Stimulated activated CD8-positive, alpha-beta memory T cell treated with anti-CD3 and anti-CD28 coated beads, Interleukin-15, amount 100 ng/mL, for 48 hours (primary cell): ENCODE results near the gene FNDC11.

Experiments used
- DNase-seq, 2 donors: peaks; one replicate each; pipeline ENCODE4 v3.0.0-alpha.2; 2020; ENCODE audit warnings: low read depth in 2 of 2

Gene FNDC11

DNA sequence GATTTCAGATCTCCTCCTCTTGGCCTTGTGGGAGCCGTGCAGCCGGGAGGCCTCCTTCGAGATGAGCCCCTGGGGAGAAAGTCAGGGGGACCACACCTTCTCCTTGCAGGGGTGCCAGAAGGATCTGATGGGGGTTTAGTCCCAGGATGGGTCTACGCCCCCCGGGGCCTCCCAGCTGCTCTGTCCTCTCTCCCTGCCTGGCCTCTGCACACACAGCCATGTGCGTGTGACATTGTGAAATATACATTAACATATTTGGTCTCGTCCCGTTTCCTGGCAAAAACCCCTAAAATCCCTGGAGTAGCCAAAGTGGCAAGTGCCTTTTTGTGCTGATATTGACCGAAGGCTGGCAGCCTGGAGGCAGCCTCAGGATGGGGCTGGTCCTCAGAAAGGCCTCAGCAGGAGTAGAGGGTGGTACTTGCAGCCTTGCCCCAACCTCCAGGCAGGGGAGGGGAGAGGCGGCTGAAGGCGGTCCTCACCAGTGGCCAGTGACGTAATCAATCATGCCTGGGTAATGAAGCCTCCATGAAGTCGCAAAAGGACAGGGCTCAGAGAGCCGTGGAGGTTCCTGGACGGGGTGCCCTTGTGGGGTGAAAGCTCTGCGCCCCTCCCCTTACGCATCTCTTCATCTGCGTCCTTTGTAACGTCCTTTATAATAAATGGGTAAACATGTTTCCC is 25.2 kb downstream of the FNDC11 start:
- no peak for DNase-seq

DNA sequence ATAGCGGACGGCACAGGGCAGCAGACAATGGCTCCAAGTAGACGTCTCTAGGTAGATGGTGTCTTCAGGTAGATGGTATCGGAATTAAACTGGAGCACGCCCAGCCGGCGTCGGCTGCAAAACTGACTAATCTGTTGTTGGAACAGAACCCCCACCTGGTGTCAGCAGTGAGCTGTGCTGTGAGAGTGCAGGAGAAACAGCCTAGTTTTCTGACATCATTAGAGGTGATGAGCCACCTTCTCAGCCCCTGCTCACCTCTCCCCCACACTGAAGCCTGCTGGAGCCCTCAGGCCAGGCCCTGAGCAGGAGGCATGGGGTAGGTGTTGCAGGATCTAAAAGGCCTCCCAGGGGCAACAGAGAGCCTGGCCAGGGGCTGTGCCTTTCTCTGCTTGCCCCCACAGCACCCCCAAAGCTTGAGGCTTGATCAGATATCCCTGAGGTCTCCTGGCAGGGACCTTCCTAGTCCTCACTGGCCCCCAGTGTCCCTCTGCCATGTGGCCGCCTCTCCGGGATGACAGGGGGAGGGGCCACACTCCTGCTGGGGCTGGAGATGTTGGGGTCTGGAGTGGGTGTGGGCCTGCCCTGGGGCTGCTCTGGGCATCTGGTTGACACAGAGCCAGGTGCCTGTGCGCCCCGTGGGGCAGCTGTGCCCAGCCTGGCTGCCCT is 27.0 kb downstream of the FNDC11 start:
- peak in 1 of 2 donors; percentile 57 for DNase-seq

DNA sequence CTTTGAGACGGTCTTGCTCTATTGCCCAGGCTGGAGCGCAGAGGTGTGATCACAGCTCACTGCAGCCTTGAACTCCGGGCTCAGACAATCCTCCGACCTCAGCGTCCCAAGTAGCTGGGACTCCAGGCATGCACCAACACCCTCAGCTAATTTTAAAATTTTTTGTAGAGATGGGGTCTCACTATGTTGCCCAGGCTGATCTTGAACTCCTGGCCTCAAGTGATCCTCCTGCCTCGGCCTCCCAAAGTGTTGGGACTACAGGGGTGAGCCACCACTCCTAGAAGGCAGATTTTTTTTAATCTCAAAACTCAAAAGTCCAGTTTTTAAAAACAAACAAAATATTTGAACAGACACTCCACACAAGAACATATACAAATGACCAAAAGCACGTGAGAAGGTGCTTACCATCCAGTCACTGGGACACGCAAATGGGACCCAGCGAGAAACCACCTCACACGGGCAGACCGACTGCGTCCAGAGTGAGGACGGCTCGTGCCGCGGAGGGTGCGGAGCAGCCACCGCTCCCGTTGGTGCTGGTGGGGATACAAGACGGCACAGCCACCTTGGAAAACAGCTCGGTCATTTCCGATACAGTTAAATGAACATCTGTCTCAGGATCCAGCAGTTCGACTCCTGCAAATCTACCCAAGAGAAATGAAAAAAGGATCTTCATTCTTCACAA is 28.6 kb downstream of the FNDC11 start:
- DNase-seq: no peak

DNA sequence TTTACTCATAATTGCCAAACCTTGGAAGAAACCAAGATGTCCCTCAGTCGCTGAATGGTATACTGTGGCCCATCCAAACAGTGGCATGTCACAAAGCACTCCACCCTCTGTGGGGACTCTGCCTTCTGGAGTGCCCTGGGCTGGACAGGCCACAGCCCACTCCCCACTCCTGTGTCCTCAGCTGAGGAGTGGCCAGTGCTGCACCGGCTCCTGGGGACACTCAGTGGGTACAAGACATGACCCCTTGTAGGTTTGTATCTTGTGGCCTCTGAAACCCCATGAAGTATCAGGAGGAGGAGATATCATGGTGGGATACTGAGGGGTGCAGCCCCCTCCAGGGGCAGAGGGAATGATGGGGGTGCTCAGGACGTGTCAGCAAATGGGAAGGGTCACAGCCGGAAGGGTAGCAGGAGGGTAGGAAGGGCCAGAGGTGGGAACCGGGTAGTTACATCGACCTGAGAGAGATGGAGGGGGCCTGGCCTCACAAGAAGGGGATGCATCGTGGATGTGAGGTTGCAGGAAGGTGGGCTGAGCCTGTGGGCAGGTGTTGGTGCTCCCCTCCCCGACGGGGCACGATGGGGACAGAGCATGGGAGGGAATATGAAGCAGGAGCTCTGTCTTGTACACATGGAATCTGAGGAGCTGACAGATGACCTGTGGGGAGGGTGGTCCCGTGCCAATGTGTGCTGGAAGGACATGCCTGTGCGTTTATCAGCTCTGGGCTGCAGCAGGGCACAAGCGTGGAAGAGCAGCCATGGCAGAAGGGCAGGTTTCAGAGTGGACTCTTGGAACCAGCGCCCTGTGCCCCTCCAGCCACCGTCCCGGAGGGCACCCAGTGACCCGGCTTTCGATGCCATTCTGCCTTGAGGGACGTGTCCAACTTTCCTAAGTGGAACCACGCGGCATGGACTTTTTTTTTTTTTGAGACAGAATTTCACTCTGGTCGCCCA is 31.9 kb downstream of the FNDC11 start:
- DNase-seq: no peak

DNA sequence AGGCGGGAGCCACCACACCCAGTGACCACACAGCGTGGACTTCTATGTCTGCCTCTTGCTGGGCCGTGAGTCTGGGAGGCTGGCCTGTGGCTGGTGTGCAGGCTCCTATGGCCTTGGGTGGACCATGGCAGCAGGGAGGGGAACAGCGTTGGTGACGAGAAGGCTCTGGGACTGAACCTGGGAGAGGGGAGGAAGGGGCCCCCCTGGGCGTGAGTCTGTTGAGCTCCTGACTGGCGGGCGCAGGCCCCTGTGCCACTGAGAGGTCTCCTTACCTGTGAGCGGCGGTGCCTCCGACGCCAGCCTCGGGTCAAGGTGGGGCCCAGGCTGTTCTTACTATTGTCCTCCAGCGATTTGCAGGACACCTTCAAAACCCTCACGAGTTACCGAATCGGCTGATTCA is 32.8 kb downstream of the FNDC11 start:
- DNase-seq: no peak

DNA sequence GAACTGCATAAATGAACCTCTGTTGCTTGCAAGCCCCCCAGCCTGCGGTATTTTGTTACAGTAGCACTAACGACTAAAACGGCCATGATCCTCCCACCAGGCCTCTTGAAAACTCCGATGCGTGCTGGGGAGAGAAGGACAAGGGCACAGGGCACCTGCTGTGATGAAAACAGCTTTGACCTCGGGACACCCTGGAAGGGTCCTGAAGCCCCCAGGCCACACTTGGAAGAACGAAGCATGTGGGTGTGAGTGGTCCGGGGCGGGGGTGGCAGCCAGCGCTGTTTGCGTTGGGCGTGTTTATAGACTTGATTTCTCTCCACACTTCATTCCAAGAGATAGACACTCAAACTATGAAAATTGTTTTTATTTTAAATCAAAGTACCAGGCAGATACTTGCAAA is 33.3 kb downstream of the FNDC11 start:
- no peak for DNase-seq

DNA sequence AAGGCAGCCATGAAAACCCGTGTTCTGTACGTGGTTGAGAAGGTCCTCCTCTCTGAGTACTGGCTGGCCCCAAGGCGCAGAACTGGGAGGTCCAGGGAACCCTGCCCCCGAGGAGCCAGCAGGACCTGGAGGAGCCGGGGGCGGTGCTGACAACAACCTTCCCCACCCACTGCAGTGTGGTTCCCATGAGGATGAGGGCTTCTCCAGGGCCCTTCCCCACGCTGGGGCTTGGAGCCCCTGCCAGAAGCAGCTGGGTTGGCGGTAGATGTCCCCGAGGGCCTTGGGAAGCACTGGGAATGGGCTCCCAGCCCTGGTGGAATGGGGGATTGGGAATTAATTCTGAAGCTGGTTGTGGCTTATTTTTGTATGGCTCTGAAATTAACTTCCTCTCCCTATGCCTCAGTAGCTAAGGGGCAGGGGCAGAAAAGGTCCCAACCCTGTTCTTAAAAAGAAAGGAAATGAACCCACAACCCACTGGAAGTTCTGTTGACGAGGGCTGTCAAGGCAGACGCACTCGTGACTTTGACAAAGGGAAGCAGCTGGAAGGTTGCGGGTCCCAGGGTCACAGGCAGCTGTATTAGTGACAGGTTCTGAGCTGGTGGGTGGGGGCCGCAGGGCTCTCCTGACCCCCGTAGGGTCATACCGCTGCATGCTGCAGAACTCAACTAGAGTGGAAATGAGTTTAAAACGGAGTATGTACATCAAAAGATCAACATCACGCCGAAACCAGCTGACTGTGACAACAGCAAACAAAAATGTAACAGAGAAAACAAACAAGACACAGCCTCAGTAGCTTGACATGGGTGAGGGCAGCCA is 34.0 kb downstream of the FNDC11 start:
- DNase-seq: no peak

DNA sequence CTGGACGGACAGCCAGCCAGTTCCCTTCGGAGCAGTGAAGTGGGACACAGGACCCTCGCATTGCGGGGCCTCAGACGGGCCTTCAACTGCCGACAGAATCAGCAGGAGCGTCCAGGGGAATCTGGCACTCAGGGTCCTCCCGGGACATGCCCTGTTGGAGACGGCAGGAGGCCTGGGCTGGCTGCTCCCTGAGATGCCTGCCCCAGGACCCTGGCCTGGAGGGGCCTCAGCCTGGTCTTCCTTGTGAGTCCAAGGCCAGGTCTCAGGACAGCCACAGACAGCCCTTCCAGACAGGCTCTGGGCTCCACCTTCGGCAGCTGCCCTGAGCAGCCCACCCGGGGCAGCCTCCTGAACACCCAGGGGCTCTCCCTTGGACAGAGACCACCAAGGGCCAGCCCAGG is 34.7 kb downstream of the FNDC11 start:
- DNase-seq: no peak

DNA sequence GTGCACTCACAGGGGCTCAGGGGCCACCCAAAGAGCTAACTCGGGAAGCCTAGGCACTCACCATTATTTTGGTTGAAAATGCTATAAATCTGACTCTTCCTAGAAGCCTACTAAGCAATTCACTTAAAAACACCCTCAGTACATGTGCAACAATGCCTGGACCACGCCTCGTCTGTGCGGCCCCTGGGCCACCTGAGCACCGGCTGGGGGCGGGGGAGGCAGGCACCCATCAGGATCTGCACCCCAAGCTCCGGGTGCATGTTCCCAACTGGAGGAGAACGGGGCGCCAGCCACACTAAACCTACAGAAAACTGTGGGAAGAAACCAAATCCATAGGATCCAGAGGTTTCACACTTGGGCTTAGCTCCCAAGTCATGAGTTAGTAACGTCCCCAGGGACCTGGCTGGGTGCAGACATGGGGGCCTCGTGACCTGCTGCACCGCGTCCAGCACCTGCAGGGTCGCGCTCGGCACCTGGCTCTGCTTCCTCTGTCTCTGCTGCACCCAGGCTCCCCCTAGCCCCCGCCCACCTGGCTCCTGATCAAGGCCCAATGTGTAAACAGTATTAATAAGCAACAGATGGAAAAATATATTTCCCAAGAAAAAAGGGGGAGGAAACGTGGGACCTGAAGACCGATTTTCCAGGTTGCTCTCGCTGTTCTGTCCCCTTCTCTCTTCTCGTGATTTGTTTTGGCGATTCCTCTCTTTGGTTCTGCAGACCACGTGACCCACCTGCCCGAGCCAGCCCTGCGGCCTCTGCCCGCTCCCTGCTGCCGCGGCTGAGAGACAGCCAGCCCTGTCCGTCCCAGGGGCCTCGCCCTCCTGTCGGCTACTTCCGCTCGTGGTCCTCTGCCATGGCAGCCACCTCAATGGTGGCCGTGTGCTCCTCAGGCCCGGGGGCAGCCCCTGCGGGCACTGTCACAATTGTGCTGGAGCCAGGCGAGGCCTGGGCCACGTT is 35.6 kb downstream of the FNDC11 start:
- no peak for DNase-seq

DNA sequence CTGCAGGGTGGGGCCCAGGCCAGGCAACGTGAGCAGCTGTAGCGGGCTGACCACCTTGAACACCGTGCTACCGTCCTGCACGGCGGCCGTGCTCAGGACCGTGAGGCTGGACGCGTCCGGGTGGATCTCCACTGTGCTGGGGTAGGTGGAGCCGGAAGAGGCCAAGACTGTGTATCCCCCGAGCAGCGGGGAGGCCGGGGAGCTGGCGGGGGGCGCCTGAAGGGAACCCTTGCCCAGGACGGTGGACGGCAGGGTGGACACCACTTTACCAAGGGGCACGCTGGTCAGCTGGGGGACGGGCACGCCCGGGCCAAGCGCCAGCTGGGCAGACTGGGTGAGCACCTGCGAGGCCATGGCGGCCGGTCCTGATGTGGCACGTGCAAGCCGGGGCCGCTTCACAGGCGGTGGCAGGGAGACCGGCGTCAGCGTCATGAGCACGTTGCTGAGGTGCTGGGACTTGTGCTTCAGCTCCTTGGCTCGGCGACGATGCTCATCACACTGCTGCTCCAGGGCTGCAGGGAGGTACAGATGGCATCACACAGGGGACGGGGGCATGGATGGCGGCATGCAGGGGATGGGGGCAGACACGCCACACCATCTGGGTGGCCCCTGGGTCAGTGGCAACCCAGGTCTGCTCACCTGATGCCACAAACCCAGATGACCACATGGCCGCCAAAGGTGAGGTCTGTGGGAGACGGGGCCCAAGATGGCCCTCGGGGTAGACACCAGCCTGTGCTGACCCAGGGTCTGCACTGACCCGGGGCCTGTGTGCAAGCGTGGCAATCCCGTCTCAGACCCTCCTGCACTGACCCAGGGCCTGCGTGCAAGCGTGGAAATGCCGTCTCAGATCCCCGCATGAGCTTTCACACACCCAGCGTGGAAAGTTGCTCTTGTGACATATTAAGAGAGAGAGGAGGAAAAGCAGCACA is 36.5 kb downstream of the FNDC11 start:
- DNase-seq: no peak

DNA sequence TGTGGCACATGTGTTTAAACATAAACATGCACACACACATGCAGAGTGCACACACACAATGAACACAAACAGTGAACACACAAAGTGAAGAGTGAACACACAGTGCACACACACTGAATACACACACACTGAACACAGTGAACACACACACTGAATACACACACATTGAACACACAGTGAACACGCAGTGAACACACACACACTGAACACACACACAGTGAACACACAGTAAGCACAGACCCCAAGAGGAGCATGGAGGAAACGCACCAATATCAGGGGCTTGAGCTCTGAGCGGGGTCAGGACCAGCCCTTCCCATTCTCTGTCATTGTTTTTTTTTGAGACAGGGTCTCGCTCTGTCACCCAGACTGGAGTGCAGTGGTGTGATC is 37.2 kb downstream of the FNDC11 start:
- DNase-seq: no peak

DNA sequence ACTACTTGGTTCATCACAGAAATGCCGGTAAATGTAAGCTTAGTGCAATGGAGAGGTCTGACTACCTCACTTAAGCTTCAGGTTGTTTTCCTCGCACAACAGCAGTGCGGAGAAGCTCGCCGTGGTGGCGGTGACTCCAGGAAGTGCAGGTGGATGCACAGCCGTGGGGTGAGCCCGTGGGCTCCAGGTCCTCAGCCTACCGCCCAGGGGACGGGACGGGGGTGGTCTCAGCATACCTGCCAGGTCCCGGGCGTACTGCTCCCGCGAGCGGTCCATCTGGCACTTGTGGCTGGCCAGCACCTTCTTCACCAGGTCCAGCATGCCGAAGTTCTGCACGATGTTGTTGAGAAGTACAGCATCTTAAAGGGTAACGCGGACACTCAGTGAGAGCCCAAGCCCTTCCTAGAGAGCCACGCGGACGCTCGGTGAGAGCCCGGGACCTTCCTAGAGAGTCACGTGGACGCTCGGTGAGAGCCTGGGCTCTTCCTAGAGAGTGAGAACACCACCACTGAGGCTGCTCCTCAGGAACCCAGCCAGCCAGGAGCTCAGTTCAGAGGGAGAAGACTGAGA is 37.9 kb downstream of the FNDC11 start:
- DNase-seq: no peak

DNA sequence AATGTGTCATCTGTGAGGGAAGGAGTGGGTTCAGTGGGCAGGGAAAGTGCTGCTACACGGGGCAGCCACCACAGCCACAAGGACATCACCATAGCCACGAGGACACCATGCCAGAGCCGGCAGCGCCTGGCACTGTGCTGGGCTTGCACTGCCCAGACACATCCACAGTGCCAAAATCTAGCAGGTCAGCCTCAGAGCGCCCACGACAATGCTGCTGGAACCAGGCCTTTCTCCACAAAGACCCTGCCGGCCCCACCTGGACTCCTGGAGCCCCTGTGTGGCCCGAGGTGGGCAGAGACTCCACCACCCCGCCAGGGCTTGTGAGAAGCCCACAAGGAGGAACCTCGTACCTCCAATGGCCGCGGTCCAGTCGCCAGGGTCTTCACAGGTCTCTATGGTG is 38.7 kb downstream of the FNDC11 start:
- DNase-seq: no peak

DNA sequence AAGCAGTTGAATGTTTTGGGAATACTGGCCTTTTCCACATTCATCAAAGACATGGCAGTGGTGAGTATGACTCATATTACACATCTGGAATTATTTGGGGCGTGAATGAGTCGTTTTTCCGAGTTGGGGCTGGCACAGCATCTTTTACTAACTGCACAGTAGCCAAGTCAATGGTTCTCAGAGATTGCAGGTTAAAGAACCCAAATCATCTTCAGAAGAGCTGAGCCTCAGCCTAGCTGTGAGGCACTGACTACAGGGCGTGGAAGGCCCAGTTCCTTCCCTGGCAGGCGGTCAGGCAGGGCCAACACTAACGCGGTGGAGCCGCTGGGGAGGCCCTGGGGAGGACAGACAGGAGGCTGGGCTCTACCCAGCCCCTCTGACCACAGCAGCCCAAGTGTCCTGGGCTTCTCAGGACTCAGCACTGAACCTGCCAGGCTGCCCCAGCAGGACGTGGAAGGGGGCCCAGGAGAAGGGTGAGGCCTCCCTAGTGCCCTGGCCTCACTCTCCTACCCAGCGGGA is 40.1 kb downstream of the FNDC11 start:
- no peak for DNase-seq

DNA sequence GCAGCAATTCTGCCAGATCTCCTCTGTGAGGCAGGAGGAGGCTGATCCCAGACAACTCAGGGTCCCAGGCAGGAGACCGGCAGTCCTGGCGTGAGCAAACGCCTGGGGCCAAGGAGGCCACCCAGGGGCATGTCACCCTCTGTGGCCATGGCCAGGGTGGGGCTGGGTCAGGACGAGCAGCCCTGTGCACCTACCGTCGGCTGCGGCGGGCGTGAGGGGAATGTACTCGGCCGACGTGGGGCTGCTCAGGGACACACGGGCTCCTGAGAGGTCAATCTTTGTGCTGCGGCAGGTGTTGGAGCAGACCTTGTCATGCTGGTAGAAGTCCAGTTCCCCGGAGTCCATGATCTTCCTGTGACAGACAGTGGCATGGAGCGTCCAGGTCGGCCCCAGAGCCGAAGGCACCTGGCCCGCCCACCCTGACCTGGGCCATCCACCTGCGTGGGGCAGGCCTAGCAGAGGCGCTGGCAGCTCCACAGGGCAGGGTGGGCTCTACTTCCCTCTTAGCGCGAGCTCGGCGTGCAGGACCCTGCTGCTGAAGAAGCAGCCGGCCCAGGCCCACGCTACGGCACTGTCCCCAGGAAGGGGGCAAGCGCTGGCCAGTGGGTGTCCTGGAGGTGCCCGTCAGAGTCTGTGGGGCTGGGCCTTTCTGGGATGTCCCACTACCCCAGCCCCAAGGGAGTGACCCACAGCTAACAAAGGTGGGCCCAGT is 41.6 kb downstream of the FNDC11 start:
- no peak for DNase-seq

DNA sequence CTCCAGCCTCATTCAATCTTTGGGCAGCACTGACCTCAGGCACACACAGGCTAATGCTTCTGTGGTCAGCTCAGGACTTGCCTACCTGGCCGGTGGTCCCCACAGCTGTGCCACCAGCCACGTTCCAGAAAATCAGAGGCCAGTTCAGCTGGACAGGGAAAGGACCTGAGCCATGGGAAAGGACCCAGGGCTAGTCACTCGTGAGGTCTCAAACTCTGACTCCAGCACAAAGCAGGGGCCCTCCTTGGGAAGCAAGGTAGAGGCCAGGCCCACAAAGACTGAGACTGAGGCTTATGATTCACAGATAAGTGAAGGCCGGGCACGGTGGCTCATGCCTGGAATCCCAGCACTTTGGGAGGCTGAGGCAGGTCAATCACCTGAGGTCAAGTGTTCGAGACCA is 42.5 kb downstream of the FNDC11 start:
- no peak for DNase-seq

DNA sequence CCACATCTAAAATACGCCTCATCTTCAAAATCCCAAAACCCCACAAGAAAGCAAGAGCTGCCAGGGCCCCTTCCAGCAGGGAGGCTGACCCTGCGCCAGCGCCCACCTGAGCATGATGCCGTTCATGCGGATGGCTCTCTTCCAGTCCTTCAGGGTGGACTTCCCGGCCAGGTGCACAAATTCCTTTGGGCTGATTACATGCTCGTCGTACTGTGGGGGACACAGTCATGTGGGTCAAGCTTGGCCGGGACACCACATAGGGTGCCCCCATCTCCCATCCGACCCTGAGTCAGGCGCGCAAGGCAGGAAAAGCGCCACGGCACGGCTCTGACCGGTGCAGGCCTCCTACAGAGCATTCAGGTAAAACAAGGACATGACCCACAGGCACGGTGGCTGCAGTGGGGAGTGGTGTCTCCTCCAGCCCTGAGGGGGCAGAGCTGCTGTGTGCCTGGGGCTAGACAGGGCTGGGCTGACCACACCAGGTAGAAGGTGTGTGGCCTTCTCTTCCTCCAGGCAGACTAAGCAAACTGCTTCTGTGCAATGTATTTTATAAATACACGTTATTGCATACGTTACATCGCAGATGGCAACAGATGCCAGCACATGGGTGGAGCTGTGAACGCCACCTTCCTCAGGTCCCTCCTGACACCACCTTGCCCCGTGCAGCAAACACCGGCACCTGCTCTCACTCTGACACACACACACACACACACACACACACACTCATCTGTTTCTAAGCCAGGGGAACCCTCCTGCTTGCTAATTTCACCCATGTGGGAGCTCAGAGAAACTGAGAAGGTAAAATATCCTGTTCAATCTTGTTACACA is 43.9 kb downstream of the FNDC11 start:
- DNase-seq: no peak
